Tongue (tissue), 2 donors: ENCODE measurements around the gene PPFIA3. TPM values are rescaled to one million over a fixed set of nuclear protein-coding genes. Genes with fewer than 3 reads are reported as not detected.
A peak's percentile ranks its signal among the peaks of the same experiment; 100 is the strongest.
"Not testable (repeated sequence)": the region's sequence is repeated elsewhere in the genome, so short reads cannot be mapped to it uniquely, and the experiment has no call there.

ENCODE experiments used
- DNase-seq: peaks from one replicate; pipeline ENCODE4 v3.0.0-alpha.2; 2015
- total RNA-seq: library from RNA; depleted of rRNA; stranded (reverse); fragments of >200 nt; gene quantifications from one replicate; pipeline ENCODE4 v1.2.3, GENCODE V29; 2014

The PPFIA3 gene
- total RNA-seq, 1 donor from 2014 or later, result 9.7 TPM

- peak; percentile 43 for DNase-seq
These were observed 5.8 kb downstream of the PPFIA3 start for GRCh38 chr19:49125025-49125731.

GRCh38 chr19:49126575-49126974 is 7.2 kb downstream of the PPFIA3 start:
- DNase-seq, result no peak

- DNase-seq, result not testable (repeated sequence)
These were observed 7.9 kb downstream of the PPFIA3 start for GRCh38 chr19:49127225-49127624.

- peak; percentile 99 for DNase-seq
These were observed 8.6 kb downstream of the PPFIA3 start for GRCh38 chr19:49127674-49128544.

GRCh38 chr19:49128545-49129237 is 9.3 kb downstream of the PPFIA3 start:
- DNase-seq, result no peak

GRCh38 chr19:49129238-49129583 is 9.9 kb downstream of the PPFIA3 start:
- no peak for DNase-seq

- no peak for DNase-seq
These were observed 11.0 kb downstream of the PPFIA3 start for GRCh38 chr19:49130325-49130724.

GRCh38 chr19:49132974-49133609 is 13.7 kb downstream of the PPFIA3 start:
- DNase-seq, result peak; percentile 74

- DNase-seq, result peak; percentile 93
These were observed 14.5 kb downstream of the PPFIA3 start for GRCh38 chr19:49133621-49134454.

GRCh38 chr19:49135686-49136085 is 16.3 kb downstream of the PPFIA3 start:
- DNase-seq, result no peak

- DNase-seq, result peak; percentile 74
These were observed 17.4 kb downstream of the PPFIA3 start for GRCh38 chr19:49136771-49137171.

- no peak for DNase-seq
These were observed 21.6 kb downstream of the PPFIA3 start for GRCh38 chr19:49140951-49141350.

- DNase-seq, result no peak
These were observed 22.0 kb downstream of the PPFIA3 start for GRCh38 chr19:49141352-49141751.

- peak; percentile 97 for DNase-seq
These were observed 23.6 kb downstream of the PPFIA3 start for GRCh38 chr19:49142866-49143335.

- DNase-seq, result peak; percentile 87
These were observed 26.4 kb downstream of the PPFIA3 start for GRCh38 chr19:49145573-49146407.

GRCh38 chr19:49146408-49146770 is 27.0 kb downstream of the PPFIA3 start:
- not testable (repeated sequence) for DNase-seq

GRCh38 chr19:49148044-49148682 is 28.8 kb downstream of the PPFIA3 start:
- DNase-seq, result no peak

- DNase-seq, result peak; percentile 99
These were observed 29.7 kb downstream of the PPFIA3 start for GRCh38 chr19:49148784-49149651.

GRCh38 chr19:49149652-49150105 is 30.3 kb downstream of the PPFIA3 start:
- peak; percentile 96 for DNase-seq
